Measurements from ENCODE around the gene GCA.

- TF ChIP-seq CTCF (IDR thresholded peaks at IDR 0.05; ENCODE audit: insufficient read depth, low read depth, low read length): no peak
- no peak for TF ChIP-seq EZH2 (IDR thresholded peaks at IDR 0.05; ENCODE audit: insufficient read depth, low read length)
Observed at GRCh38 chr2:162385536-162385935, 41.6 kb downstream of the GCA start.
